Activated CD8-positive, alpha-beta memory T cell treated with anti-CD3 and anti-CD28 coated beads for 1 hour (primary cell): ENCODE data around the gene CALML6.

Experiments
- DNase-seq, 2 donors: peaks; one replicate each; pipeline ENCODE4 v3.0.0-alpha.2; 2020; ENCODE audit warnings: low read depth in 1 of 2; ENCODE audit errors: extremely low read depth in 1 of 2

Gene CALML6

GRCh38 chr1:1910651-1911331, 4.3 kb upstream of the CALML6 start:
- DNase-seq, result no peak

DNA sequence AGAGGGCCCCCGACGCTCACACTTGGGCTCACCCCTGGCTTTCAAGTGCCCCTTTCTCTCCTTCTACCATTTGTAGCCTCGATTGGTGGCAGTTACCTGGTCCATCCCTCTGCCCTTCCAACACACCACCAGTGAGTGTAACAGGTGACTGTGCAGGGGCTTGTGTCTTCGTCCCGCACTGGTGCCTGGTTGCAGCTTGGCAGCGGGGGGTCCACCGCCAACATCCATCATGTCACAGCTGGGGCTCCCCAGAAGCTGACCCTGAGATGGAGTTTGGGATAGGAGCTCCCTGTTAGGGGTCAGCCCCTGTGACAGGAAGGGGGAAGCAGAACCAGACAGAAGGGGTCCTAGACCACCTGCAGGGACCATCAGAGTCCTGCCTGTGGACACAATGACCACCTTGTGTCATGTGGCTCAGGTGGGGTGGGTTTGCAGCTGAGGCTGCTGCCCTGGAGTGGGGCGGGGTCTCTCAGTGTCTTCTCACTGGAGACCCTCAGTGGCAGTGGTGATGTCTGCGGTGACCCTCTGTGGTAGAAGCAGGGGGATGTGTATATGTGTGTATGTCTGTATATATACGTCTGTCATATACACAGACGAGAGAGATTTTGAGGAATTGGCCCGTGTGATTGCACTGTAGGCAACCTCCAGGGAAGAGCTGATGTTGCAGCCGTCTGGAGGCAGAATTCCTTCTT, 3.6 kb upstream of the CALML6 start:
- DNase-seq, result no peak

DNA sequence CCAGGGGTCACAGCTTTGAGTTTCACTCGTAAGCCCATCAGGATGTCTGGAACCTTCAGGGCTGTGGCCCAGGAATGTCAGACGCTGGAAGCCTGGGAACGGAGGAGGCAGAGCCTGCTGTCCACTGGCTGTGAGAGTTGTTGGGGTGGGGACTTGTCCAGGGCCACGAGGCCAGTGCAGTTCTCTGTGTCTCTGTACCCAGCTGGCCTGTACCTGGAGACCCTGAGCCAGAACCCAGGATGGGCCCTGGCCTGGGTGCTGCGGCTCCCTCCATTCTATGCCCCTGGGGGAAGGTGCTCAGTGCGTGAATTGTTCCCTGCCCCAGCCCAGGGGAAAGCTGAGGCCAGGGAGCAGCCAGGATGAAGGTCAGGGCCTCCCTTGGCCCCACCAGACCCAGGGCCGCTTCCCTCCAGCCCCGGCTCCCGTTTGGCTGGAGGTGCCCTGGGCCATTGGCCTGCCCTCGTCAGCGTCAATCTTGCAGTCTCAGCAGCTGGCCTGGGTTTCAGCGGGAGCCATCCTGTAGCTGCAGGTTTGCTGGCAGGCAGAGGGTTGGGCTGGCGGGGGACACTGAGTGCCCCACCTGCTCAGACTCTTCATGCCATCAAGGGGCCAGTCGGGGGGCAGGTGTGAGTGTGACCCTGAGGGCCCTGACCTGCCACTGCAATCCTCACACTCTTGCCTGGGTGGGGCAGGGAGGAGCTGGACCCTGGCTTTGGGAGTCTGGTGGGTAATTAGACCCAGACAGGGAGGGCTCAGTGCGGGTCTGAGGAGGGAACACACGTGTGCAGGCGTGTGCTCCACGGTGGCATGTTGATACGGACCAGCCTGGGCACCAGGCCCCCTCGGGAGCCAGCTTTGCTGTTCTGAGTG, 724 bp upstream of the CALML6 start:
- DNase-seq, result no peak

DNA sequence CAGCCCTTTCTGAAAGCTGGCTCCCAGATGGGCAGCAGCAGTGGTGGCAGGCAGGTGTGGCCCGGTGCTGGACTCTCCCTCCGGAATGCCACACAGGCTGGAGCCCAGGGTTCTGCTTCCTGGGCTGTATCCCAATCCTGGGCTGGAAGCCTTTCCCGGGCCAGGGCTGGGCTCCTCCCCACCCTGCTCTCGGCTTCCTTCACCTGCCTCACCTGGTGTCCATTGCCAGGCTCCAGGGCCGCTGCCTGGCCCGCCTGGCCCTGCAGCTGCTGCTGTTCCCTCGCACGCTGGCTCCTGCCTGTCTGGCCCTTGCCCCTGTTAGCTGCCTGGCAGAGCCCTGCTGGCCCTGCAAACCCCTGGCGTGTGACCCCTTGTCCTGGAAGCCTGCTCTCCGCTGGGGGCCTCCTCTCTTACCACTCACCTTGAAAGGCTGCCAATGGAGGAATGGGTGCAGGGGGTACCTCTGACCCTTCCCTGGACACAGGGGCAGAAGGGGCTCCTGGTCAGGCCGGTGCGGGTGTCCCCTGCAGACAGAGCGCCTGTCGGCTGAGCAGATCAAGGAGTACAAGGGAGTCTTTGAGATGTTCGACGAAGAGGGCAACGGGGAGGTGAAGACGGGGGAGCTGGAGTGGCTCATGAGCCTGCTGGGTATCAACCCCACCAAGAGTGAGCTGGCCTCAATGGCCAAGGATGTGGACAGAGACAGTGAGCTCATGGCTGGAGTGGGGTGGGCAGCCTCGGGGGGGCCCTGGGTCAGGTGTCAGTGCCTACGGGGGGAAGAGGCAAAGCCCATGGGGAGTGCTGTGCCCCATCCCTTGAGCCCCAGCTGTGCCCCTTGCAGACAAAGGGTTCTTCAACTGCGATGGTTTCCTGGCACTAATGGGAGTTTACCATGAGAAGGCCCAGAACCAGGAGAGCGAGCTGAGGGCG, 1.1 kb downstream of the CALML6 start:
- DNase-seq, result no peak

- no peak for DNase-seq
Observed at GRCh38 chr1:1916851-1917251, 1.8 kb downstream of the CALML6 start.

DNA sequence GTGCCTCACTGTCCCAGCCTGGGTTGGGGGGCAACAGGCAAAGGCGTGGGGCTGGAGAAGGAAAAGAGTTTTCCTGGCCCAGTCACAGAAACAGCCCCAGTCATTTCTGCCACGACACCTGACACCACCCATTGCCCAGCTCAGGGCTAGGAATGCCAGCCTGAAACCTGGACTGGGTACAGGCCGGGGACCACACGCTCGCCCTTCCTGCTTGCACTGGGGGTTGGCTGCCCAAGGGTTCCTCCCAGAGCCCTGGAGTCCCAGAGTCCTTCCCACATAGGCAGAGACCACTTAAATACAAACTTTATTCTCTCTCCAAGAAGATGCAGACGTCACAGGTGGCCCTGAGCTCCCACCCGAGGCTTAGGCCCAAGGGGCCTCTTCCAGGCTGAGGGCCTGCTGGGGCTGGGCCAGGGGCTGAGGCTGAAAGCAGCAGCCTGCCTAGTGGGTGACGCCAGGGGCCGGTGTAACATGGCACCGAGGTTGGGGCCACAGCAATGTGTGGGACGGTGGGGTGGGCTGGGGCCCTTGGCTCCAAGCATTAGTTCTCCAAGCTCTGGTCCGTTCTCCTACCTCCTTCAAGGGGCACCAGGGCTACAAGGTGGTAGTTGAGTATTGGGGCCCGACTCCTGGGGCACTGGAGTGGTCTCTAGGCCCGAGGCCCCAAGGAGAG, 2.4 kb downstream of the CALML6 start:
- no peak for DNase-seq

GRCh38 chr1:1917995-1918900, 3.2 kb downstream of the CALML6 start:
- DNase-seq, result no peak

- DNase-seq, result peak in 1 of 2 donors; percentile 22
Observed at GRCh38 chr1:1918901-1919303, 3.8 kb downstream of the CALML6 start, which contains the start of gene TMEM52. TSS of gene TMEM52 (minus strand) at chr1:1919279. CDS start at chr1:1919265, 14 bp downstream.

GRCh38 chr1:1919304-1920056, 4.4 kb downstream of the CALML6 start:
- DNase-seq, result peak; percentile 98 to 99

DNA sequence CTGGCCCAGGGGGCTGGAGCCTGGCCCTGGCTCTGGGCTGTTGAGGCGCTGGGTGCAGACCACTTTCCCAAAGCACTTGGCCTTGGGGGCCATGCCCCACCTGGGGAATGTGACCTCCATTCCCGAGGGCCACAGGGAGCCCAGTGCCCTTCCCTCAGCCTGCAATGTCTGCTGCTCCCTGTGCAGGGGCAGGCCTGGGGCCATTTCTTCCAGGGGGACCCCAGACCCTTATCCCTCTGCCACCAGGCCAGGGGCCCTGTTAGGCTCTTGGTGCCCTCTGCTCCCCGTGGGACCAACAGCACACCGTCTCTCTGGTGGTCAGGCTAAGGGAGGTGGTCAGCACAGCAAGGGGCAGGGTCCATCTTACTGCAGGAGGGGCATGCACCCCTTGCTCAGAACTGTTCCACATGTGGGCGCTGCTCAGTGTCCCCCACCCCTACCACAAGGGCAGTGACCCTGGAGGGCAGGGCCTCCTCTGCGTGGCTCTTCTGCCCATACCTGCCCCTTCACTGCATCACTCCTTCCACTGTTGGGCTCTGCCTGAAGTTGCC, 5.1 kb downstream of the CALML6 start:
- DNase-seq, result no peak

GRCh38 chr1:1920608-1921458, 5.8 kb downstream of the CALML6 start:
- no peak for DNase-seq

DNA sequence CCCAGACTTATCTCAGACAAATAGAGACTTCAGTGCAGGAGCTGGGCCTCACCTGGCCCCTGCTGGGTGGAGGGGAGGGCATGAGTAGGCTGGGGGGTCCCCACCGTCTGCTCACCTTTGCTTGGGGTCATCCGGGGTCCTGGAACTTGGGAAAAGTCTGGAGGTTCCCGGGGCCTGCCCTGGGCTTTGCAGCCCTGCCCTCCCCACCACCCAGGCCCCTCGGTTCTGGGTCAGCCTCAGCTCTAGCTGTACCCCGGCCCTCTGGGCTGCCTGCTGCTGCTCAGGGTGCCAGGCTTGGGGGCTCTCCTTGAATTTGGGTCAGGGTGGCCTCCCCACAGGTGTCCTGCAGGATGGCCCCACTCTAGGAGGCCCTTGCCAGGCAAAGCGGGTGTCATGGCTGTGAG, 6.4 kb downstream of the CALML6 start:
- no peak for DNase-seq

DNA sequence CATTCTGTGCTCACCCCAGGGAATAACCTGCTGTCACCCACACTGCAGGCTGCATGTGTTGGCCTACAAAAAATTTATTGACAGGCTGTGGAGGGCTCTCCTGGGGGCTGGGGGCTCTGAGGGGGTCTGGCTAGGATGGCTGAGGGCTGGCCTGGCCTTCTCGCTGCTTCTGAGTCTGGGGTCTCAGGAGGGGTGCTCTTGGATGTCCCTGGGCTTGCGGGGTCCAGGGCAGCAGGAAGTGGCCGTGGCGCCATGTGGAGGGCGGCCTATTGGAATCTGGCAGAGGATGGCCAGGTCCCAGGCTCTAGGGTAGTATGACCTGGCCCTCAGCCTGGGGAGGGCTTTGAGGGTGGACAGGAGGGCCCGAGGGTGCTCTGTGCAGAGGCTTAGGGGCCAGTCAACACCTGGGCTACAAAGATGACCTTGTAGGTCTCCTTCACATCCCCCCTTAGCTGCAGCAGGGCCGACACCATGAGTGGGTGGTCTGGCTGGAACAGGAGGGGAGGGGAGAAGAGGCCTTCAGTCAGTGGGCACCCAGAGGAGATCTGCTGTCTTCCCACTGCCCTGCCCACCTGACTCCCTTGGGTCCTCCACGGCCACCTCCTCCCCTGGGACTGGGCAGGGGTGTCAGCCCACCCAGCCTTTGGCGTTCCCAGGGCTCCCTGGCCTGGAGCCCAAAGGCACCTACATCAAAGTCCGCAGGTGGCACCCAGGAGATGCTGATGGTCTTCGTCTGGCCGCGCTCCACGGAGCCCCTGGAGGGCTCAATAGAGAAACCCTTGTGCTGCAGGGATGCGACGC, 7.0 kb downstream of the CALML6 start:
- DNase-seq, result no peak

GRCh38 chr1:1922702-1922955, 7.6 kb downstream of the CALML6 start:
- DNase-seq, result no peak

GRCh38 chr1:1922956-1923833, 8.1 kb downstream of the CALML6 start:
- DNase-seq, result no peak
